HG03066 (cell line): ENCODE measurements around the gene CLCN4.

Experiments
- ATAC-seq: cut with Tn5 transposase; IDR thresholded peaks from one replicate; pipeline ENCODE4 v1.9.1; 2021; ENCODE audit warnings: low read depth; ENCODE audit not compliant: unreplicated experiment

CLCN4 gene

GRCh38 chrX:10189317-10190268 is 32.8 kb downstream of the CLCN4 start:
- ATAC-seq, result no peak

- ATAC-seq, result no peak
Measured at GRCh38 chrX:10190367-10190766, 33.6 kb downstream of the CLCN4 start.

GRCh38 chrX:10193587-10193986 is 36.8 kb downstream of the CLCN4 start:
- ATAC-seq, result no peak

- ATAC-seq, result no peak
Measured at GRCh38 chrX:10195425-10195824, 38.6 kb downstream of the CLCN4 start.

GRCh38 chrX:10195947-10196346 is 39.2 kb downstream of the CLCN4 start:
- ATAC-seq, result no peak

GRCh38 chrX:10197279-10198210 is 40.8 kb downstream of the CLCN4 start:
- no peak for ATAC-seq

- ATAC-seq, result no peak
Measured at GRCh38 chrX:10198254-10198653, 41.5 kb downstream of the CLCN4 start.

GRCh38 chrX:10199212-10199611 is 42.4 kb downstream of the CLCN4 start:
- peak; percentile 85 for ATAC-seq

GRCh38 chrX:10203617-10204016 is 46.8 kb downstream of the CLCN4 start:
- ATAC-seq, result no peak

- ATAC-seq, result no peak
Measured at GRCh38 chrX:10206317-10206716, 49.5 kb downstream of the CLCN4 start.

- no peak for ATAC-seq
Measured at GRCh38 chrX:10208281-10208856, 51.6 kb downstream of the CLCN4 start.

- ATAC-seq, result no peak
Measured at GRCh38 chrX:10208953-10209352, 52.2 kb downstream of the CLCN4 start.

GRCh38 chrX:10212395-10212794 is 55.6 kb downstream of the CLCN4 start:
- ATAC-seq, result no peak

- ATAC-seq, result no peak
Measured at GRCh38 chrX:10213716-10214115, 56.9 kb downstream of the CLCN4 start.

GRCh38 chrX:10216208-10216607 is 59.4 kb downstream of the CLCN4 start:
- no peak for ATAC-seq

GRCh38 chrX:10217198-10217597 is 60.4 kb downstream of the CLCN4 start:
- no peak for ATAC-seq

- no peak for ATAC-seq
Measured at GRCh38 chrX:10221651-10222050, 64.9 kb downstream of the CLCN4 start.

GRCh38 chrX:10223276-10223675 is 66.5 kb downstream of the CLCN4 start:
- ATAC-seq, result no peak

GRCh38 chrX:10223781-10224180 is 67.0 kb downstream of the CLCN4 start:
- no peak for ATAC-seq

GRCh38 chrX:10230222-10230621 is 73.4 kb downstream of the CLCN4 start:
- no peak for ATAC-seq

- no peak for ATAC-seq
Measured at GRCh38 chrX:10231461-10231860, 74.7 kb downstream of the CLCN4 start.
